ENCODE data around the gene PIK3R5. TPM values are rescaled to one million over a fixed set of nuclear protein-coding genes. Genes with fewer than 3 reads are reported as not detected.

PIK3R5 gene
- total RNA-seq, 1 donor from 2014 or later, result 2.1 TPM

DNA sequence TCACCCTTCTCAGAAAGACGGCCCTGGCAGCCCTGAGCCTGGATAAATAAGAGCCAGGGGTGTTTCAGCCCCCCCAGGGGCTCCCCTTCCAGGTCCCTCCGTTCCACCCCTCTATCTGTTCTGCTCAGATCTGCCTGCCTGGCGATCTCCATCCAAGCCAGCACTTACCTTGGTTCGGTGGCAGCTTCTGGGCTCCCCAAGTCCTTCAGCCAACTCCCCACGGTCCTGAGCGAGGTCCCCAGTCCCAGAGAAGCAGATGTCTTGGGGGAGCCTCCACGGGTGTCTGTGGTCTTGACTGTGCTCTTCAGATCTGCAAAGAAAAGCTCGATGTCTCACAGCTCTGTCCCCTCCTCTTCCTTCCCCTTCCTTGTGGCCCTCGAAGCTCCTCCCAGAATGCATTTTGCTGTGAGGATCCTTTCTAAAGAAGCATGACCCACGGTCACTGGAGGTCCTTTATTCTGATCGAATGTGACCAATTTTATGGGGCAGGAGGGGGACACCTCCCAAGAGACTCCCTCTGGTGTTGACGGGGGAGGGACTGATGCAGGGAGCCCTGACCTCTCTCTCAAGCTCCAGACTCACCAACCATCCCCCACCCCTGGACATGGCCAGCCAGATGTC, 98.0 kb downstream of the PIK3R5 start, which contains the start of gene PIK3R6:
PIK3R6 (minus strand) TSS at position 314 of the 621 bp plus-strand sequence. CDS start 17,880 bp downstream, outside the sequence.
- H3K36me3 ChIP-seq (ENCODE audit: control insufficient read depth in 3 of 3, insufficient read depth in 3 of 3, low read length in 3 of 3), result no peaks in the 10 kb centered on the region
- H3K4me3 ChIP-seq (ENCODE audit: low read length in 3 of 3), result peak within 1 kb of the TSS in 2 of 3 donors; percentile 13 to 27
- peaks cover 3 to 5% (median 4%) of the 10 kb centered on the region in 3 donors for H3K27me3 ChIP-seq (ENCODE audit: control insufficient read depth in 3 of 3, insufficient read depth in 3 of 3, low read length in 3 of 3)
- peaks cover 0 to 3% (median 0%) of the 10 kb centered on the region in 3 donors for H3K4me1 ChIP-seq (ENCODE audit: control insufficient read depth in 3 of 3, insufficient read depth in 3 of 3, low read length in 3 of 3)
- H3K9me3 ChIP-seq (ENCODE audit: control insufficient read depth in 3 of 3, low read length in 3 of 3), result no peaks in the 10 kb centered on the region
- peak within 1 kb of the TSS in 1 of 3 donors; percentile 8 for H3K9ac ChIP-seq (ENCODE audit: low read depth in 1 of 3, low read length in 3 of 3)
- no peak within 1 kb of the TSS for H3K27ac ChIP-seq (ENCODE audit: low read depth, low read length)

DNA sequence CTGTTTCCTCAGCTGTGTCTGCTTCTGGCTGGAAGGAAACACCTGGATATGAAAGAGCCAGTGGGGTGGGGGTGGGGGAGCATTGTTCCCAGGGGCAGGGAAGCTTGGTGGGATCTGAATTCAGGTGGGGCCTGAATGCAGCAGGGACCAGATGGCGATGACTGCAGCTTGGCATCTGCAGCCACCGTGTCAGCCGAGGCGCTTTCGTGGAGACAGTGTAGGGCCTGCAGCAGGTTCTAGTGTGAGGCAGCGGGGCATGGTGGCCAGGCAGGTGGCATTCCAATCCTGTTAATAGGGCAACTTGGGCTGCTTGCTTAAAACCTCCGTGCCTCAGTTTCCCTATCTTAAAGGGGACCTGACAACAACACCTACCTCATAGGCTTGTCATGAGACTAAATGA, 99.7 kb downstream of the PIK3R5 start:
- peaks cover 3 to 6% (median 4%) of the 10 kb centered on the region in 3 donors for H3K27me3 ChIP-seq (ENCODE audit: control insufficient read depth in 3 of 3, insufficient read depth in 3 of 3, low read length in 3 of 3)
- no peaks in the 10 kb centered on the region for H3K9me3 ChIP-seq (ENCODE audit: control insufficient read depth in 3 of 3, low read length in 3 of 3)
- no peak overlapping the region for H3K27ac ChIP-seq (ENCODE audit: low read depth, low read length)
- no peaks in the 10 kb centered on the region for H3K36me3 ChIP-seq (ENCODE audit: control insufficient read depth in 3 of 3, insufficient read depth in 3 of 3, low read length in 3 of 3)
- peaks cover 0 to 3% (median 0%) of the 10 kb centered on the region in 3 donors for H3K4me1 ChIP-seq (ENCODE audit: control insufficient read depth in 3 of 3, insufficient read depth in 3 of 3, low read length in 3 of 3)
- H3K4me3 ChIP-seq (ENCODE audit: low read length in 3 of 3), result no peak overlapping the region
- H3K9ac ChIP-seq (ENCODE audit: low read depth in 1 of 3, low read length in 3 of 3), result no peak overlapping the region

DNA sequence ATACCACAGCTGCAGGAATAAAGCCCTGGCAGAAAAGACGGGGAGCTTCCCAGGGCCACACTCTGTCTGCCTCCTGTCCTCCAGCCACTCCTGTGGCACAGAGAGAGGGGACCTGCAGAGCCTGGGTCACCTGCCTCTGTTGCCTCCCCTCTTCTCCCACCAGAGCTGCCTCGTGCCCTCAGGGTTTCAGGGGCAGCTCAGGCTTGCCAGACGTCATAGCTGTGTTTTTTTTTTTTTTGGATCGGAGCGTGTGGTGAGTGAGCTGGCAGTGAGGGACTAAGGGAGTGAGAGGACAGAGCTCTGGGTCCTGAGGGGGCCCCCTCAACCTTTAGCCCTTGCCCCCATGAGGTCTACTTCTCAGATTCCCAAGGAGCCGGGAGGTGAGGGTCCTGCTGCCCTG, 100.1 kb downstream of the PIK3R5 start:
- no peaks in the 10 kb centered on the region for H3K9me3 ChIP-seq (ENCODE audit: control insufficient read depth in 3 of 3, low read length in 3 of 3)
- no peak overlapping the region for H3K9ac ChIP-seq (ENCODE audit: low read depth in 1 of 3, low read length in 3 of 3)
- no peaks in the 10 kb centered on the region for H3K36me3 ChIP-seq (ENCODE audit: control insufficient read depth in 3 of 3, insufficient read depth in 3 of 3, low read length in 3 of 3)
- no peak overlapping the region for H3K4me3 ChIP-seq (ENCODE audit: low read length in 3 of 3)
- peaks cover 0 to 3% (median 0%) of the 10 kb centered on the region in 3 donors for H3K4me1 ChIP-seq (ENCODE audit: control insufficient read depth in 3 of 3, insufficient read depth in 3 of 3, low read length in 3 of 3)
- peaks cover 3 to 6% (median 4%) of the 10 kb centered on the region in 3 donors for H3K27me3 ChIP-seq (ENCODE audit: control insufficient read depth in 3 of 3, insufficient read depth in 3 of 3, low read length in 3 of 3)
- H3K27ac ChIP-seq (ENCODE audit: low read depth, low read length), result no peak overlapping the region

DNA sequence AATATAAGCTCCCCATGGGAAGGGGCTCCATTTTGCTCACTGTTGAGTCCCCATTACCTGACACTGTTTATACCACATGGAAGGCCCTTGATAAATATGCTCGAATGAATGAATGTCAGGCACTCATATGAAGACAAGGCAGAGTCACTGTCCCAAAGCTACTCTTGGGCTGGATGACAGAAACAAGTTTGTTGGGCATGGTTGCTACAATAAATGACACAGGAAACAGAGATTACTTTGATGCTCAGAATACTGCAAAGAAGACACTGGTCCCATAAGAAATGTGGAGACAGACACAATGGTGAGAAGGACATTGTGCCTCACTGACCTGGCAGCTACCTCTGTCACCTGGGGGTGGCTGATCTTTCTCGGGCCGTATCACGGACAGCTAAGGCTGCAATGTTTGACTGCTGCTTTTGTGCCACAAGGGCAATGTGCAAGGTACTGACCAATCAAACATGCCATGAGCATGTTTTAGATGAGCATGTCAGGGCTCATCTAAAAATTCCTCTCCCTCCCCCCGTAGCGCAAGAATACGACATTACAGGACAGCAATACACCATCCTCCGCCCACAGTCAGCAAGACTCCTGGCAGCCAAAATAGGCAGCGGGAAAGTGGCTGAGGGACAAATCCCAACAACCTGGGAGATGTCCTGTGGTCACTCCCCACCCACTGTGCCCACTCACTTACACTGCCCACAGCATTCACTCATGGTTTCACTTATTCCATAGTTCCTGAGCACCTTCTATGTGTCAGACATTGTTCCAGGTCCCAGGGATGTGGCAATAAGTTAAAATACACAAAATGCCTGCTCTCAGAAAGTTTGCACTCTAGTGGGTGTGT, 103.1 kb downstream of the PIK3R5 start:
- no peak overlapping the region for H3K9ac ChIP-seq (ENCODE audit: low read depth in 1 of 3, low read length in 3 of 3)
- no peak overlapping the region for H3K27ac ChIP-seq (ENCODE audit: low read depth, low read length)
- H3K9me3 ChIP-seq (ENCODE audit: control insufficient read depth in 3 of 3, low read length in 3 of 3), result no peaks in the 10 kb centered on the region
- H3K27me3 ChIP-seq (ENCODE audit: control insufficient read depth in 3 of 3, insufficient read depth in 3 of 3, low read length in 3 of 3), result peaks cover 0 to 7% (median 0%) of the 10 kb centered on the region in 3 donors
- H3K36me3 ChIP-seq (ENCODE audit: control insufficient read depth in 3 of 3, insufficient read depth in 3 of 3, low read length in 3 of 3), result no peaks in the 10 kb centered on the region
- H3K4me1 ChIP-seq (ENCODE audit: control insufficient read depth in 3 of 3, insufficient read depth in 3 of 3, low read length in 3 of 3), result peaks cover 0 to 7% (median 6%) of the 10 kb centered on the region in 3 donors
- no peak overlapping the region for H3K4me3 ChIP-seq (ENCODE audit: low read length in 3 of 3)

DNA sequence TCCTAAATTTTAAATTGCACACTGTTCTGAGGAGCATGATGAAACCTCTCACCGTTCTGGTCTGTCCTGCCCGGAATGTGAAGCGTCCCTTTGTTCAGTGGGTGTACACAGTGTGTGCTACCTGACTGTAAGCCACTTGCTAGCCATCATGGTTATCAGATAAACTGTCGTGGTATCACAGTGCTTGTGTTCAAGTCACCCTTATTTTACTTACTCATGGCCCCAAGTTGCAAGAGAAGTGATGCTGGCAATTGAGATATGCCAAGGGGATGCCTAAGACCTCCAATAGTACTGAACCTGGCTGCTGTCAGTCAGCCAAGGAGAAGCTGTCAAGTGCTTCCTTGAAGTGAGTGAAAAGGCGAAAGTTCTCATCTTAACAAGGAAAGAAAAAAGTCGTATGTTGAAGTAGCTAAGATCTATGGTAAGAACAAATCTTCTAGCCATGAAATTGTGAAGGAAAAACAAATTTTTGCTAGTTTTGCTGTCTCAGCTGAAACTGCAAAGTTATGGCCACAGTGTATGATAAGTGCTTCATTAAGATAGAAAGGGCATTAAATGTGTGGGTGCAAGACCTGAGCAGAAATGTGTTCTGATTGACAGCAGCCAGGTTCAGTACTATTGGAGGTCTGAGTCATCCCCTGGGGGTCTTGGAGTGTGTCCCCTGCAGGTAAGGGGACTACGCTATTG, 103.9 kb downstream of the PIK3R5 start:
- Histone ChIP-seq H3K27me3 (ENCODE audit: control insufficient read depth in 3 of 3, insufficient read depth in 3 of 3, low read length in 3 of 3) (peaks cover 0 to 7% (median 0%) of the 10 kb centered on the region in 3 donors), H3K9me3 (ENCODE audit: control insufficient read depth in 3 of 3, low read length in 3 of 3) (no peaks in the 10 kb centered on the region), H3K4me3 (ENCODE audit: low read length in 3 of 3) (no peak overlapping the region), H3K36me3 (ENCODE audit: control insufficient read depth in 3 of 3, insufficient read depth in 3 of 3, low read length in 3 of 3) (no peaks in the 10 kb centered on the region), H3K27ac (ENCODE audit: low read depth, low read length) (no peak overlapping the region), H3K4me1 (ENCODE audit: control insufficient read depth in 3 of 3, insufficient read depth in 3 of 3, low read length in 3 of 3) (peaks cover 4 to 10% (median 9%) of the 10 kb centered on the region in 3 donors), H3K9ac (ENCODE audit: low read depth in 1 of 3, low read length in 3 of 3) (no peak overlapping the region)

DNA sequence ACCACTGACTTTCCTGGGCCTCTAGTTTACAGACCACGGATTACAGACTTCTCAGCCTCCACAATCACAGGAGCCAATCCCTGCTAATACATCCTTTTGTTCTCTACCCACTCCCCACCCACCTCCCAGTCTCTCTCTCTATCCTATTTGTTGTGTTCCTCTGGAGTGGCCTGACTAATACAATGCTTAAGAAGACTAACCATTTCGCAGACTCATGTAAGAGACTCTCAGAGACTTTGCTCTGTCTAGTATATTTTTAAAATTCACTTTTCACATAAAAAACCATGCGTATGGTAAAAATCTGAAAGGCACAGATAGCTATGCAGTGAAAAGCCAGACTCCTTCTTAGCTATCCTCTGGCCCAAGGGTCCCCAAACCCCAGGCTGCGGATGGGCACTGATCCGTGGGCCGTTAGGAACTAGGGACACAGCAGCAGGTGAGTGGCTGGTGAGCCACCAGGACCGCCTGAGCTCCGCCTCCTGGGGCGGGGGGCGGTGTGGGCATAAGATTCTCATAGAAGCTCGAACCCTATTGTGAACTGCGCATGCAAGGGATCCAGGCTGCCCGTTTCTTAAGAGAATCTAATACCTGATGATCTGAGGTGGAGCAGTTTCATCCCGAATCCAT, 105.6 kb downstream of the PIK3R5 start:
- Histone ChIP-seq H3K4me3 (ENCODE audit: low read length in 3 of 3) (no peak overlapping the region), H3K27ac (ENCODE audit: low read depth, low read length) (no peak overlapping the region), H3K27me3 (ENCODE audit: control insufficient read depth in 3 of 3, insufficient read depth in 3 of 3, low read length in 3 of 3) (peaks cover 0 to 13% (median 0%) of the 10 kb centered on the region in 3 donors), H3K9ac (ENCODE audit: low read depth in 1 of 3, low read length in 3 of 3) (no peak overlapping the region), H3K9me3 (ENCODE audit: control insufficient read depth in 3 of 3, low read length in 3 of 3) (no peaks in the 10 kb centered on the region), H3K4me1 (ENCODE audit: control insufficient read depth in 3 of 3, insufficient read depth in 3 of 3, low read length in 3 of 3) (peaks cover 4 to 10% (median 9%) of the 10 kb centered on the region in 3 donors), H3K36me3 (ENCODE audit: control insufficient read depth in 3 of 3, insufficient read depth in 3 of 3, low read length in 3 of 3) (no peaks in the 10 kb centered on the region)

DNA sequence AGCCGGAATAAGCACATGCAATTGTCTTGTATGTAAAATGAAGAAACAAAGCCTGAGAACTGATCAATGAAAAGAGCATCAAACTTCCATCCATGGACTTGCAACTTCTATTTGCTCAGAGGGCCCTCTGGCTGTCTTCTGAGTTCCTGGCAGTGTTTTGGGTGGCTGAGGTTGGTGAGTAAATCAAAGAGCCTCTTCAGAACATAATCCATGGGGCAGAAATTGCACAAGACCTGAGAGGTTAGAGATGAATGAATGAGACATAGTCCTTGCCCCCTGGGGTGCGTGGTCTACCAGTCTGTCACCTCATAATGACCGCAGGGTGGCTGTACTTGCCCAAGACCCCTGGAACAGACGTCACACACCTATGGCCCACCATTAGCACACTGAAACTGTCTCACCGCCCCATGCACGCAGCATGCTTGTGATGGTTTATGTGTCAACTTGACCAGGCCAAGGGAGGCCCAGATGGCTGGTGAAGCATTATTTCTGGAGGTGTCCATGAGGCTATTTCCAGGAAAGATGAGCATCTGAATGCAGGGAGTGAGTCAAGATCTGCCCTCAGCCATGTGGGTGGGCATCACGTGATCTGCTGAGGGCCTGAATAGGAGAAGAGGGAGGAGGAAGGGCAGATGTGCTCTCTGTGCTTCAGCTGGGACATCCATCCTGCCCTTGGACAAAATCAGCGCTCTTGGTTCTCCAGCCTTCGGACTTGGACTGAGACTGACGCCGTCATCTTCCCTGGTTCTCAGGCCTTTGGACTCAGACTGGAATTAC, 106.3 kb downstream of the PIK3R5 start:
- no peak overlapping the region for H3K27ac ChIP-seq (ENCODE audit: low read depth, low read length)
- H3K36me3 ChIP-seq (ENCODE audit: control insufficient read depth in 3 of 3, insufficient read depth in 3 of 3, low read length in 3 of 3), result no peaks in the 10 kb centered on the region
- peaks cover 0 to 13% (median 0%) of the 10 kb centered on the region in 3 donors for H3K27me3 ChIP-seq (ENCODE audit: control insufficient read depth in 3 of 3, insufficient read depth in 3 of 3, low read length in 3 of 3)
- no peaks in the 10 kb centered on the region for H3K9me3 ChIP-seq (ENCODE audit: control insufficient read depth in 3 of 3, low read length in 3 of 3)
- peaks cover 4 to 10% (median 9%) of the 10 kb centered on the region in 3 donors for H3K4me1 ChIP-seq (ENCODE audit: control insufficient read depth in 3 of 3, insufficient read depth in 3 of 3, low read length in 3 of 3)
- no peak overlapping the region for H3K9ac ChIP-seq (ENCODE audit: low read depth in 1 of 3, low read length in 3 of 3)
- no peak overlapping the region for H3K4me3 ChIP-seq (ENCODE audit: low read length in 3 of 3)

DNA sequence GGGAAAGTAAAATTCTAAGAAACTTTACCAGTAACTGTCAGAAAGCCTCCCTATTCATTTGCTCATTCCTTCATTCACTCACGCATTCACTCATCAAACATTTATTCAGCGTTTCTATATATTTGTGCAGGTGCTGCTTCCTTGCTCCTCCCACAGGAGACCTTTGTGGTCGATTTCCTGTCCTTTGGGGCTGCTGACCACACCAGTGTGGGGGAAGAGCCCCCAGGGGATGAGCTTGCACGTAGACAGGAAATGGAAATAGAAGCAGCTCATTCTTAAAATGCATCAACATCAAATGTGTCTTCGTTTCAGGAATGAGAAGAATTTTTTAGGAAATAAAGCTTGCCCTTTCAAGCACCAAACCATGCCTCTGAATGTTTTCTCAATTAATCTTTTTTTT, 107.6 kb downstream of the PIK3R5 start:
- no peaks in the 10 kb centered on the region for H3K9me3 ChIP-seq (ENCODE audit: control insufficient read depth in 3 of 3, low read length in 3 of 3)
- H3K9ac ChIP-seq (ENCODE audit: low read depth in 1 of 3, low read length in 3 of 3), result no peak overlapping the region
- no peaks in the 10 kb centered on the region for H3K36me3 ChIP-seq (ENCODE audit: control insufficient read depth in 3 of 3, insufficient read depth in 3 of 3, low read length in 3 of 3)
- peaks cover 0 to 13% (median 0%) of the 10 kb centered on the region in 3 donors for H3K27me3 ChIP-seq (ENCODE audit: control insufficient read depth in 3 of 3, insufficient read depth in 3 of 3, low read length in 3 of 3)
- H3K4me3 ChIP-seq (ENCODE audit: low read length in 3 of 3), result no peak overlapping the region
- peaks cover 4 to 10% (median 9%) of the 10 kb centered on the region in 3 donors for H3K4me1 ChIP-seq (ENCODE audit: control insufficient read depth in 3 of 3, insufficient read depth in 3 of 3, low read length in 3 of 3)
- H3K27ac ChIP-seq (ENCODE audit: low read depth, low read length), result no peak overlapping the region

All from skeletal muscle tissue (tissue), 4 donors.